Activated T-cell treated with anti-CD3 and anti-CD28 coated beads, Interleukin-2, amount 50 U/mL, for 4 hours (primary cell): ENCODE measurements around the gene RHEBL1. TPM values are rescaled to one million over a fixed set of nuclear protein-coding genes. Genes with fewer than 3 reads are reported as not detected.

ENCODE experiments used
- ATAC-seq, 2 donors: fragments of 200-7000 bp; cut with Tn5 transposase; one replicate each; pipeline ENCODE4 v1.10.0; 2021
- DNase-seq: peaks from one replicate; pipeline ENCODE4 v3.0.0-alpha.2; 2020
- H3K27me3 Mint-ChIP-seq: one replicate; pipeline ENCODE4 v1.8.0; 2021; ENCODE audit warnings: low read depth, mixed read lengths
- H3K36me3 Mint-ChIP-seq: one replicate; pipeline ENCODE4 v1.8.0; 2022; ENCODE audit warnings: mixed read lengths; ENCODE audit not compliant: insufficient read depth
- H3K4me1 Mint-ChIP-seq: one replicate; pipeline ENCODE4 v1.8.0; 2021; ENCODE audit warnings: low read depth, mixed read lengths
- H3K4me3 Mint-ChIP-seq: one replicate; pipeline ENCODE4 v1.8.0; 2021; ENCODE audit warnings: mild to moderate bottlenecking, moderate library complexity, mixed read lengths
- H3K9me3 Mint-ChIP-seq: one replicate; pipeline ENCODE4 v1.8.0; 2021; ENCODE audit warnings: mixed read lengths
- total RNA-seq, 3 donors: library from RNA; stranded (reverse); gene quantifications; one replicate each; pipeline ENCODE4 v1.2.1, GENCODE V29; 2021

Gene RHEBL1
- total RNA-seq, 3 donors from 2014 or later, result 4.5 to 5.2 (median 4.5) TPM

- H3K9me3 Mint-ChIP-seq, result no peaks in the 10 kb centered on the region
- DNase-seq (peak; percentile 93), ATAC-seq (peak; percentile 90 to 93)
- H3K36me3 Mint-ChIP-seq, result peaks cover 20% of the 10 kb centered on the region
- H3K4me1 Mint-ChIP-seq, result peaks cover 36% of the 10 kb centered on the region
- no peaks in the 10 kb centered on the region for H3K27me3 Mint-ChIP-seq
- H3K4me3 Mint-ChIP-seq, result peak within 1 kb of the TSS; percentile 92
These were observed 51.3 kb downstream of the RHEBL1 start, which contains the start of gene PRKAG1 for GRCh38 chr12:49018261-49019119. PRKAG1 (minus strand) TSS chr12:49018776; CDS start chr12:49018740, 36 bp downstream.

DNA sequence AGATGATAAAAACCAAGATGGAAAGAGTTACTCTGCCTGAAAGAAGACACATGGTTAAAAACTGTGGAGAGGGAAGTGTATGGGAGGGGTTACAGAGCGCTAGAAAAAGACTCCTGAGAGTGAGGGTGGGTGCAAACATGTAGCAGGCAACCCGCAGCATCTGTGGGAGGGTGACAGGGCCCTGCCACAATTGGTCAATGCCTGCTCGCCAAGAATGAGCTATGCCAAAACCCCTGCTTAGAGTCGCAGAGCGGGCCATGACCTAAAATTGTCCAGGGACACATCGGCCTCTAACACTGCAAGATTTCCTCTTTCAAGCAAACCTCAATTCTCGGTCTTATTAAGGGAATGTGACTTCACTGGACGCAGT is 51.9 kb downstream of the RHEBL1 start:
- no peaks in the 10 kb centered on the region for H3K9me3 Mint-ChIP-seq
- H3K36me3 Mint-ChIP-seq, result peaks cover 20% of the 10 kb centered on the region
- peaks cover 36% of the 10 kb centered on the region for H3K4me1 Mint-ChIP-seq
- H3K4me3 Mint-ChIP-seq, result peak overlapping the region; percentile 92
- DNase-seq, result no peak
- ATAC-seq, result peak; percentile 27 to 47
- no peaks in the 10 kb centered on the region for H3K27me3 Mint-ChIP-seq

DNA sequence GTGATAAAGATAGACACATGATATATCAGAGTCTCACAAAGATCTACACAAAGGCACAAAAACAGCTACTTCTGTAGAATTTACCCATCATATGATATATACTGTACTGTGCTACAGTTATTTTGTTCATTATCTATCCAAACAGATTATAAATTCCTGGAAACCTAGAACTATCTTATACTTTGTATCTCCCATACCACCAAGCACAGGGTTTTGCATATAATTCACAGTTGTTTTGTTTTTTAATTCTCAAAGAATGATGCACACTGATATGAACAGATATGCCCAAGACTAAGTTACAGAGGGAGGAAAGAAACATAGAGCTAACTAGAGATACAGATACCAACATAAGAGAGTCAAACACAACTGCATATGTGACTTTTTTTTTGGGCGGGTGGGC is 54.6 kb downstream of the RHEBL1 start:
- no peak for DNase-seq
- no peak overlapping the region for H3K4me3 Mint-ChIP-seq
- H3K27me3 Mint-ChIP-seq, result no peaks in the 10 kb centered on the region
- H3K4me1 Mint-ChIP-seq, result peaks cover 36% of the 10 kb centered on the region
- H3K36me3 Mint-ChIP-seq, result peaks cover 19% of the 10 kb centered on the region
- no peak for ATAC-seq
- H3K9me3 Mint-ChIP-seq, result no peaks in the 10 kb centered on the region

Other genes starting within 250 kb of the RHEBL1 start
- 100 to 1,000 TPM; 117 to 127 (median 126) TPM for gene DDX23, start 217.8 kb downstream of the RHEBL1 start, total RNA-seq
- gene RND1, start 204.1 kb downstream of the RHEBL1 start, total RNA-seq, result 1 to 10 TPM; 1.3 to 2.2 (median 2.0) TPM
- 100 to 1,000 TPM; 119 to 171 (median 134) TPM for gene FKBP11, start 144.5 kb downstream of the RHEBL1 start, total RNA-seq
- 100 to 1,000 TPM in 2 of 3 donors, 10 to 100 TPM in 1; 98.6 to 110 (median 109) TPM for gene ARF3, start 112.5 kb downstream of the RHEBL1 start, total RNA-seq
- under 1 TPM; 0.13 to 0.46 (median 0.24) TPM for gene WNT10B, start 98.2 kb downstream of the RHEBL1 start, total RNA-seq
- not detected for gene WNT1, start 91.7 kb downstream of the RHEBL1 start, total RNA-seq
- gene DDN, start 70.6 kb downstream of the RHEBL1 start, total RNA-seq, result 1 to 10 TPM in 2 of 3 donors, under 1 TPM in 1; 0.57 to 1.4 (median 1.2) TPM
- gene PRKAG1, start 51.2 kb downstream of the RHEBL1 start, total RNA-seq, result 10 to 100 TPM; 68.1 to 70.6 (median 68.4) TPM
- 100 to 1,000 TPM; 102 to 106 (median 105) TPM for gene KMT2D, start 9.2 kb downstream of the RHEBL1 start, total RNA-seq
- under 1 TPM in 1 of 3 donors, not detected in 2; 0.11 TPM for gene DHH, start 24.8 kb upstream of the RHEBL1 start, total RNA-seq
- 10 to 100 TPM; 27.5 to 35.5 (median 28.8) TPM for gene LMBR1L, start 40.9 kb upstream of the RHEBL1 start, total RNA-seq
- 1,000 to 10,000 TPM; 2,095 to 2,519 (median 2,182) TPM for gene TUBA1B, start 61.4 kb upstream of the RHEBL1 start, total RNA-seq
- 10 to 100 TPM; 23.5 to 37.0 (median 24.7) TPM for gene TUBA1A, start 119.1 kb upstream of the RHEBL1 start, total RNA-seq
- 100 to 1,000 TPM; 529 to 597 (median 572) TPM for gene TUBA1C, start 195.1 kb upstream of the RHEBL1 start, total RNA-seq
- not detected for gene PRPH, start 225.2 kb upstream of the RHEBL1 start, total RNA-seq